Hematopoietic multipotent progenitor cell treated with erythropoietin and hydrocortisone succinate and interleukin-3 and kit ligand, for 4 days (in vitro differentiated cells): Measurements from ENCODE around the gene DNAJC13.
"Not testable (repeated sequence)": the region's sequence is repeated elsewhere in the genome, so short reads cannot be mapped to it uniquely, and the experiment has no call there.

ENCODE experiments used
- DNase-seq: peaks from one replicate; pipeline ENCODE4 v3.0.0-alpha.2; 2015

DNAJC13 gene

GRCh38 chr3:132416807-132417694 is at the start of gene DNAJC13:
Gene DNAJC13 (plus strand): TSS chr3:132417502. CDS start chr3:132434551, 17,049 bp downstream.
- DNase-seq: peak; percentile 98

DNA sequence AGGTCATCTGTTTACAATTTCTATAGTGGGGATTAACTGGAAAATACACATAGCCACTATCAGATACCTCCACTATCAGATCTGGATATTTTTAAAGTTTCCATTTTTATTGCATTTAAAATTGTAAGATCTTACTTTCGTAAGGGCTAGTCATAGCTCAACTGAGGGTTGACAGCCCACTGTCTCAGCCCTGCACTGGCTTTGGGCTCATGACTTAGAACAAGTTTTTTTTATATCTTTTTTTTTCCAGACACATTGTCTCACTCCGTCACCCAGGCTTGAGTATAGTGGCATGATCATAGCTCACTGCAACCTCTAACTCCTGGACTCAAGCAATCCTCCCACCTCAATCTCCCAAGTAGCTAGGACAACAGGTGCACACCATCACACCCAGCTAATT is 48.8 kb upstream of the DNAJC13 start:
- DNase-seq: no peak

DNA sequence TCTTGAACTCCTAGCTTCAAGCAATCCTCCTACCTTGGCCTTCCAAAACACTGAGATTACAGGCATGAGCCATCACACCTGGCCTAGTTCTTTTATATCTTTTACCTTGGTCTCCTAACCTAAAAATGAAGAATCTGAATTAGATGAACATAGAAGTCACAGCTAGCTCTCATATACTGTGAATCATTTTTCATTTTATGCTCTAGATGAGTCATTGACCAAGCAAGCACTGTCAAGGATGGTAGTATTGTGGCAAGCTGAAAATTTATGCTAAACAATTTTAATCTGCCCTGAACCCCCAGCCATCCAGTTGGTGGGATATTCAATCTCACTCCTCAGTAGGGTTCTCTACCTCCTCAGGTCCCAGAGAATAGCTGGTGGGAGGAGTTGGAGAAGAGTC is 48.3 kb upstream of the DNAJC13 start:
- no peak for DNase-seq

GRCh38 chr3:132376945-132377354 is 40.4 kb upstream of the DNAJC13 start:
- DNase-seq: not testable (repeated sequence)

GRCh38 chr3:132378048-132378762 is 39.1 kb upstream of the DNAJC13 start:
- no peak for DNase-seq

DNA sequence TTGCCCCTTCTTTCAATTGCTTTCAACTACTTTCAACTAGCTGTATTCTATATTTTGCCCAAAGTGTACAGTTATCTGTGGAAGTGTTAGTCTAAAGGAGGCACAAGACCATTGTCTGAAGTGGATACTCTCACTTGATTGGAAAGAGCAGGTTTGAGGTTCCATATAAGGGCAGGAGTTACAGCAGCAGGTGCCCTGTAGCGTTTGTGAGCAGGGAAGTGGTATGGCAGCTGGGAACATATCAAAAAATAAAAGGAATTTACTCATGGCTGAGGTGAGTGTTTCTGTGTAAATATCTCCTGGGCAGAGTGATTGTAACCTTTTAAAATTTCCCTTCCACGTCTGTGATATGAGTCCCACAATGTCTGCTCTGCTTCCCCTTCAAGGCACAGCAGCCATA is 38.5 kb upstream of the DNAJC13 start:
- DNase-seq: no peak

GRCh38 chr3:132380920-132381319 is 36.4 kb upstream of the DNAJC13 start:
- DNase-seq: no peak

DNA sequence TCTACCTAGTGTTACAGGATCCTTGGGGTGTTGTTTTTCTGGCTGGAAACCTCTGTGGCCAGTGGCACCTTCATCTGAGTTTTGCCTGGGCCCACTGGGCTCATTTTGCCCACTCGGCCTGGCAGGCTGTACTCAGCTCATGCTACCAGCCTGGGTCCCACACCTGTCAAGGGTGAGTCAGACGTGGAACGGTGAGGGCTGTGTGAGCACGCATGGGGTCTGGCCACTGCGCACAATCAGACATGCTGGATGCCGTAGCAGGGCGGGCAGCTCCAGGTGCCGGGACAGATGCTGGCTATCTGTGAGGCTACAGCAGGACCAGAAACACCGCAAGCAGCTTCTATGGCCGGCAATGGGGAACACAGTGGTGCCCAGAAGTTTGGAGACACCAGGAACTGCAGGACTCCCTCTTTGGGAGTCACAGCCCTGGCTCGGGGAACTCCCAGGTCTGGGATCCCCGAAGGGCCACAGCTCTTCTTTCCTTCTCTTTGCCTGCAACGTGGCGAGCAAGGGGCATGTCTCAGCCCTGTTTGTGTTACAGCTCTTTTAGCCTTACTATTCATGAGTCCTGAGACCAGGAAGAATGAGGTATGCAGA is 35.9 kb upstream of the DNAJC13 start:
- DNase-seq: no peak

GRCh38 chr3:132382267-132382666 is 35.0 kb upstream of the DNAJC13 start:
- DNase-seq: no peak

GRCh38 chr3:132382688-132383194 is 34.6 kb upstream of the DNAJC13 start:
- no peak for DNase-seq

DNA sequence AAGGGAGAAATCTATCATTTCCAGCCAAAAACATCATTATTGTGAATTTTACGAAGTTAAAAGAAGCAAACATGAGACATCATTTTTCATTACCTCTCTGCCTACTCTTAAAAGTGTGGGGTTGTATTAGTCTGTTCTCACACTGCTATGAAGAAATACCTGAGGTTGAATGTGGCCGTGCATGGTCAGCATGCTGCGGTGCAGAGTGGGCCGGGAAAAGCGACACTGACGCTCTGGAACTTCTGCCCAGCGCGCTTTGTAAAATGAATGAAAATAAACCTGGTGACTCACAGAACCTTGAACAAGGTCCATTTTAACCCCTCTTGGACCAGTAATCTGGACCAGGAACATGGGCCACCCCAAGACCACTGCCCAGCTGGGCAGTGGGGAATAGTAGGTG is 31.0 kb upstream of the DNAJC13 start:
- no peak for DNase-seq

DNA sequence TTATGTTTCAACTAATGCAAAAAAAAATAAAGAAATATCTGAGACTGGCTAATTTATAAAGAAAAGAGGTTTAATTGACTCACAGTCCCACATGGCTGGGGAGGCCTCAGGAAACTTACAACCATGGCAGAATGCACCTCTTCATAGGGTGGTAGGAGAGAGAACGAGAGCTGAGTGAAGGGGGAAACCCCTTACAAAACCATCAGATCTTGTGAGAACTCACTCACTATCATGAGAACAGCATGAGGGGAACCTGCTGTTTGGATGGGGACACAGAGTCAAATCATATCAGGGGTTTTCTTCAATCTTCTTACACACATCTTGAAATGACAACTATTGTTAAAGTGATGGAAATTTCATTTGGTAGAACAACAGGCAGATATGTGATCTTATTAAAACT is 24.6 kb upstream of the DNAJC13 start:
- not testable (repeated sequence) for DNase-seq

DNA sequence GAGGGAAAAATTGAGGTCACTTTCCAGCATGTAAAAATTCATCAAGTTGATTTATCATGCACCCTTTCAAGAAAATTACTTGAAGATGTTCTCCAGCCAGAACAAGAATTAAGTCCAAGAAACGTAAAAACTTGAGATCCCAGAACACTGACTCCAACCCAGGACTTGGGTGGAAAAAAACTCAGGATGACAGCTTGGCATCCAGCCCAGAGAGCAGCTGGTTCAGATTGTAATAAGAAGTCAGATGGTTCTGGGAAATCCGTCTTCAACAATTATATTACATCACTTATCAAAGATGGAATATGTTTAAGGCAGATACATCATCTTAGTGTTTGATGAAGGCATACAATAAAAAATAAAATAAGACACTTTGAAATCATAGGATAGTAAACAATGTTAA is 23.0 kb upstream of the DNAJC13 start:
- no peak for DNase-seq

- DNase-seq: no peak
Observed at GRCh38 chr3:132395126-132395525, 22.2 kb upstream of the DNAJC13 start.

DNA sequence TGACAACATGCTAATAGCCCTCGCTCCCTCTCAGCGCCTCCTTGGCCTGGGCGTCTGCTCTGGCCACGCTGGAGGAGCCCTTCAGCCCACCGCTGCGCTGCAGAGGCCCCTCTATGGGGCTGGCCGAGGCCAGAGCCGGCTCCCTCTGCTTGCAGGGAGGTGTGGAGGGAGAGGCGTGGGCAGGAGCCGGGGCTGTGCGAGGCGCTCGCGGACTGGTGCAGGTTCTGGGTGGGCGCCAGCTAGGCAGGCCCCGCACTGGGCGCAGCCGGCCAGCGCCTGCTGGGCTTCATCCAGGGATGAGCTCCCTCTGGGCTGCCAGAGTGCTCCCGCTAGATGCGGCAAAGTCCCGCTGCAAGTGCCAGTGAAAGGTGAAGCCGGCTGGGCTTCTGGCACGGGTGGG is 21.0 kb upstream of the DNAJC13 start:
- DNase-seq: no peak

GRCh38 chr3:132396776-132397175 is 20.5 kb upstream of the DNAJC13 start:
- not testable (repeated sequence) for DNase-seq

DNA sequence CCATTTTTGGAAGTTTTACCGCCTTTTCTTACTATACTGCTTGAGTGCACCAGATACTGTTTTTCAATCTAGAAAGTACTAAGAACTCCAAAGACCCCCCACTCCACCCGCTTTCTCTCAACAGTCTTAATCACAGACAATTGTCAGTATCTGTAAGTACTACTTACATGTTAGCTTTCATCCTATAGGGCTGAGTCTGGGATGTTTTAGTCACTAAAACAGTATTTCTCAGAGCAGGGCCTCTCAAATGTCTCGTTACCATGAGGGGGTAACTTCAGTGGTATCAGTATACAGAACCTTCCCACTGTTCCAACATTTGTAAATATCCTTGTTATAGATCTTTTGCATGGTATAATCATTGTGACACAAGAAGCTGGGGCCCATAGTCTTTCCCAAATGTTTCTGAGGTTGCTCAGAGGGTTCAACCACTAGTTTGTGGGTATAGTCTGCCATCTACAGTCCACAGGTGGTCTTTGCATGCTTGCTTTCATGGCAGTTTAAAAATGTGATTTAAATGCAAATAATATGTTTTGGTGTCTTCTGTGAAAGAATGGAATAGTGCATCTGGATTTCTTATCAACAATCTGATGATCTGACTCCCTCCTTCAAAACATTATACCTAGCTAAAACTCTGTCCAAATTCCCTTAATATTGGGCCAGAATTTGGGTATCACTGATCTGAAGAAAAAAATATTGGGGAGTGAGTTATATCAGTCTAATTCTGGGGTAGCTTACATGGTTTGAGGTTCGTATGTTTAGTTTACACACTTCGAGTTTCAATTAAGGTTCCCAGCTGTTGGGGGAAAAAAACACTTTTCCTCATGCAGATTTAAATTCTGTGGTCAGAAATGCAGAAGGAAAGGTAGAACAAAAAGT is 18.0 kb upstream of the DNAJC13 start:
- peak; percentile 76 for DNase-seq

DNA sequence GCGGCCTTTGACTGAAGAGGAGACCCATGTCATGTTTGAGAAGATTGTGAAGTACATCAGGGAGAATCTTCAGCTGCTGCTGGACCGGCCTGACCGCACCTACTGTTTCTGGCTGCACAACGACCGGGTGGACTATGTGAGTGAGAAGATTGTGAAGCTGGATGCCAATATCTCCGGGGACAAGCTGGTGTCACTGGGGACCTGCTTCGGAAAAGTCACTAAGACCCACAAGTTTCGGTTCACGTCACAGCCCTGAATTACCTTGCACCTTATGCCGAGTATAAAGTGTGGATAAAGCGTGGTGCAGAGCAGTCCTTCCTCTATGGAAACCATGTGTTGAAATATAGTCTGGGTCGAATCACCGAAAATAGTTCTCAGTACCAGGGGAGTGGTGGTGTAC is 16.0 kb upstream of the DNAJC13 start:
- DNase-seq: no peak

DNA sequence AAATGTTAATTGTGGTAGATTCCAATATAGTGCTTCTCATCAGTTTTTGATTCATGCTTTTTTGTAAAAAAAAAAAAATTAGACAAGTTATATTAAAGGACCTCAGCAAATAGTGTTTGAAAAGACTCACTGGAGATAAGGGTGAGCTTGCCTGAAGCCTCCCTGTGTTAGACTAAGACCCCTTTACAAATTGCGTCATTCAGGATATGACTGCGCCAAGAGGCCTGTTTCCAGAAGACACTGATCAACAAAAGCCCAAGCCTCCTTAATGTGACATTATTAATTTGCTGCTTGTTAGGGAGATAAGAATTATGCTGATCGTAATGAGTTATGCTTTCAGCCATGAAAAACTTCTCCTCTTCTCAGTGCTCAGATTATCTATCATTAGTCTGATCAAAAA is 13.0 kb upstream of the DNAJC13 start:
- DNase-seq: peak; percentile 37

DNA sequence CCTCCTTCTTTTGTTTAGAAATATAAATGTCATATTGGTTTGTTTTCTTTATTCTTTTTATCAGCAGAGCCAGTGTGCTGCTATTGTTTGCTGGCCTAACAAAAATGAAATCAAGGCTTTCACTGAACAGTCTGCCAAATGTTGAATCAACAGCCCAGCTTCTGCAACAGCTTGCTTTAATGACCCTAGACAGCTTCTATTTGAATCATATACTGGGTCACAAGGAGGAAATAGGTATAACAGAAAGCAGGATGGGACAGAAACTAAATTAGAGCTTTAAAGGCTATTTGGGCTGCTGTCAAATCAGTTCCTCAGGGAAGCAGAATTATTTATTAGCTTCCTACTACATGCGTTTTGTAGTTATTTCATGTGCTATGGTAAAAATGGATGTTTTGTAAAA is 12.1 kb upstream of the DNAJC13 start:
- DNase-seq: no peak

DNA sequence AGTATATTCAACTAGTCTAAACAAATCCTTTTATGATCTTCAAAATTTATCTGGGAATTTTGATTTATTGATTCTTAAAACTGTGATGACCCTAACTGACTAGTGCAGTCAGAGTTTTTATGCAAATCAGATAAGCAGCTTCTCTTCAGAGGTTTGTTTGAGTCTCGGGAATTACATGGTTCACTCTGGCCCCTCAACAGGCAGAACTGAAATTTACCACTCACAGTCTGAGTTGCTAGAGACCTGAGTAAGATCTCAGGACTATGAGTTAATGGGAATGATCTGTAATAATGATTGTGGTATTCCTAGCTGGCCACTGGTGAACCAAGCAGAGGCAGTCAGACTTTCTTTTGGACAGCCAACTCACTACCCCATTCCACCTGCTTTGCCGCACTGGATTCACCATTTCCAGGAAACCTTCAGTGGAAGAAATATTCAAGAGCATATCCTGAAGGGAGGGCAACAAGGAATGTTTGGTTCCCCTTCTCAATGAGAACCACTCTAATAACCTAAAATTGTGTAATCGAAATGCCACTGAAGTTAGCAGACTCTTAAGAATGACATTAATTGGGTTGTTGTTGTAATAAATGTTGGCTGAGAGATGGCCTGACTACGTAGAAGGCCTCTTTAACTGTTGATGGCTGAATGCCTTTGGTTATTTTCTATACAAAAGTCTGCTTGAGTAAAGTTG is 11.5 kb upstream of the DNAJC13 start:
- DNase-seq: no peak

GRCh38 chr3:132406587-132406986 is 10.7 kb upstream of the DNAJC13 start:
- no peak for DNase-seq
